ENCODE measurements around the gene PTGES3L. TPM values are rescaled to one million over a fixed set of nuclear protein-coding genes. Genes with fewer than 3 reads are reported as not detected.
A peak's percentile ranks its signal among the peaks of the same experiment; 100 is the strongest.

PTGES3L gene
- total and polyA plus RNA-seq, 2 of the 13 experiments (the other 11 are each of a cell fraction or from before 2014, with no cell fraction given) = 1.2 to 2.9 TPM

- no peaks in the 10 kb centered on the region for H4K20me1 ChIP-seq (ENCODE audit: insufficient read depth, low read length)
- H3K27me3 ChIP-seq (ENCODE audit: control insufficient read depth in 1 of 2, insufficient read depth in 2 of 2, low read length in 2 of 2) = no peaks in the 10 kb centered on the region; a peak in 2 of 5 replicates
- intact Hi-C loops (cut with micrococcal nuclease; ENCODE audit: unreplicated experiment) = loop anchor here (1.0 kb wide), 3 partner anchors 95 to 217 kb away; no protein-coding TSS in a partner anchor
- no TSS peak for BruUV-seq (replicated peaks)
- 12% methylated on average over 9 of the region's 9 CpGs for WGBS (ENCODE audit: low lambda C conversion rate)
- no peaks in the 10 kb centered on the region for H3K36me3 ChIP-seq (replicated peaks in 1 of 2; ENCODE audit: control insufficient read depth in 1 of 2, insufficient read depth in 2 of 2, low read length in 2 of 2)
- no peak overlapping the region for H3K9ac ChIP-seq (ENCODE audit: insufficient read depth, low read depth, low read length)
- in situ Hi-C loops (cut with HindIII; ENCODE audit: extremely low pct_ligation_motif_present, low pct_unique_long_range_greater_than_20kb) = no loop called here
- H3K9me3 ChIP-seq (ENCODE audit: low read length) = no peaks in the 10 kb centered on the region
- no peak overlapping the region for H2AFZ ChIP-seq (ENCODE audit: low read length)
- no peak overlapping the region for H3K27ac ChIP-seq (ENCODE audit: extremely low read length, insufficient read depth, low read length)
- peak overlapping the region; percentile 51 for H3K4me2 ChIP-seq (ENCODE audit: low read depth, low read length)
- ATAC-seq = peak; percentile 88
- no peak overlapping the region for H3K4me3 ChIP-seq (replicated peaks in 1 of 3; ENCODE audit: insufficient read depth in 1 of 3, low read depth in 2 of 3, low read length in 3 of 3)
- H3K79me2 ChIP-seq (ENCODE audit: insufficient read depth, low read length) = no peaks in the 10 kb centered on the region
- ChIA-PET POLR2A (interaction anchor here (1.1 to 1.3 kb wide), 2 partner anchors 92 to 104 kb away, joined by 3 to 5 read pairs; partner anchors contain the start of gene PSME3), CTCF (ENCODE audit: low intra/inter-chr PET ratio, low total read pairs) (interaction anchor here (1.0 to 4.4 kb wide), 7 partner anchors 9 to 217 kb away, joined by 3 to 68 read pairs (median 6); partner anchors contain the start of genes AOC2 and BECN1)
- peaks cover 46% of the 10 kb centered on the region for H3K4me1 ChIP-seq (ENCODE audit: insufficient read depth, low read length)
- peak; percentile 67 for FAIRE-seq
- peak; percentile 73 for DNase-seq (ENCODE audit: low spot score)
- TF ChIP-seq TFE3 (CRISPR knock-in tag; IDR thresholded peaks at IDR 0.05) = 0 out of 2 replicates have a peak, but pooled peaks have one; percentile 19
- no peak for TF ChIP-seq ZNF549 (CRISPR knock-in tag; IDR thresholded peaks at IDR 0.05)
- peak; percentile 93 for TF ChIP-seq CTCF (CRISPR knock-in tag; IDR thresholded peaks at IDR 0.05)
- TF ChIP-seq ZNF414 (CRISPR knock-in tag; IDR thresholded peaks at IDR 0.05) = no peak
- TF ChIP-seq RBAK (CRISPR knock-in tag; IDR thresholded peaks at IDR 0.05) = no peak
- TF ChIP-seq ARID3A (IDR thresholded peaks at IDR 0.05; ENCODE audit: low read depth, low read length) = no peak
- TF ChIP-seq GLI4 (CRISPR knock-in tag; IDR thresholded peaks at IDR 0.05; ENCODE audit: borderline replicate concordance) = no peak
- TF ChIP-seq SOX6 (IDR thresholded peaks at IDR 0.05) = no peak
- 0 out of 2 replicates have a peak, but pooled peaks have one; percentile 16 for TF ChIP-seq SOX6 (CRISPR knock-in tag; IDR thresholded peaks at IDR 0.05)
- peak; percentile 9; the same call in 1 of the 2 replicates for TF ChIP-seq HDAC1 (CRISPR knock-in tag; IDR thresholded peaks at IDR 0.05)
- TF ChIP-seq ZNF772 (CRISPR knock-in tag; IDR thresholded peaks at IDR 0.05) = peak; percentile 39; the same call in 1 of the 2 replicates
- TF ChIP-seq GATAD2A (CRISPR knock-in tag; IDR thresholded peaks at IDR 0.05) = peak; percentile 59
- TF ChIP-seq ZNF275 (CRISPR knock-in tag; IDR thresholded peaks at IDR 0.05; ENCODE audit: borderline replicate concordance) = no peak
- 0 out of 2 replicates have a peak, but pooled peaks have one; percentile 37 for TF ChIP-seq HOXA3 (CRISPR knock-in tag; IDR thresholded peaks at IDR 0.05)
- no peak for TF ChIP-seq RXRA (CRISPR knock-in tag; IDR thresholded peaks at IDR 0.05)
- TF ChIP-seq ERF (CRISPR knock-in tag; IDR thresholded peaks at IDR 0.05) = peak; percentile 73
Measured at GRCh38 chr17:42937712-42938596, 41.9 kb downstream of the PTGES3L start.

Measured in HepG2 (cell line).